HG03060 (cell line): ENCODE data around the gene PRODH.
"Not testable (repeated sequence)": the region's sequence is repeated elsewhere in the genome, so short reads cannot be mapped to it uniquely, and the experiment has no call there.

Experiments used
- ATAC-seq: cut with Tn5 transposase; IDR thresholded peaks from one replicate; pipeline ENCODE4 v1.9.1; 2021; ENCODE audit warnings: low read depth, moderate number of reproducible peaks; ENCODE audit not compliant: unreplicated experiment

Gene PRODH

GRCh38 chr22:18914558-18914957 is 21.5 kb downstream of the PRODH start:
- ATAC-seq: not testable (repeated sequence)

- ATAC-seq: not testable (repeated sequence)
These were observed 23.7 kb downstream of the PRODH start for GRCh38 chr22:18912264-18912946.

- not testable (repeated sequence) for ATAC-seq
These were observed 24.6 kb downstream of the PRODH start for GRCh38 chr22:18911535-18911934.

- no peak for ATAC-seq
These were observed 26.5 kb downstream of the PRODH start for GRCh38 chr22:18909556-18909955.

- no peak for ATAC-seq
These were observed 29.2 kb downstream of the PRODH start for GRCh38 chr22:18906896-18907295.

- not testable (repeated sequence) for ATAC-seq
These were observed 29.7 kb downstream of the PRODH start for GRCh38 chr22:18906410-18906745.

GRCh38 chr22:18905540-18906409 is 30.3 kb downstream of the PRODH start, which contains the start of gene DGCR6:
Gene DGCR6 (plus strand): TSS chr22:18906320. CDS start chr22:18906375, 55 bp downstream.
- no peak for ATAC-seq

- not testable (repeated sequence) for ATAC-seq
These were observed 39.9 kb downstream of the PRODH start for GRCh38 chr22:18896037-18896657.

- ATAC-seq: not testable (repeated sequence)
These were observed 42.3 kb downstream of the PRODH start for GRCh38 chr22:18893775-18894174.

GRCh38 chr22:18890510-18891192 is 45.4 kb downstream of the PRODH start:
- ATAC-seq: not testable (repeated sequence)

- no peak for ATAC-seq
These were observed 48.0 kb downstream of the PRODH start for GRCh38 chr22:18888115-18888514.

- ATAC-seq: not testable (repeated sequence)
These were observed 51.6 kb downstream of the PRODH start for GRCh38 chr22:18884465-18884864.

GRCh38 chr22:18881260-18881659 is 54.8 kb downstream of the PRODH start:
- ATAC-seq: not testable (repeated sequence)
